K562 (cell line): ENCODE measurements around the gene LYPD5. TPM values are rescaled to one million over a fixed set of nuclear protein-coding genes. Genes with fewer than 3 reads are reported as not detected.

Experiments used
- E2F1 ChIP-seq: sonication (generic); formaldehyde crosslinking; IDR thresholded peaks from 2 replicates; pipeline ENCODE4 v1.8.1; 2023; ENCODE audit warnings: mild to moderate bottlenecking, missing genetic modification reagents, moderate library complexity
- POLR2AphosphoS5 ChIP-seq: IDR thresholded peaks from 2 replicates; pipeline ENCODE4 v1.6.1; 2011; ENCODE audit warnings: mild to moderate bottlenecking, low read depth, low read length, moderate library complexity; ENCODE audit not compliant: control insufficient read depth, insufficient read depth
- RBBP5 ChIP-seq: fragments of 200-600 bp; sonication (generic); IDR thresholded peaks from 2 replicates; pipeline ENCODE4 v1.6.1; 2012; ENCODE audit warnings: borderline replicate concordance, mild to moderate bottlenecking, low read length, control low read depth, inconsistent platforms; ENCODE audit not compliant: insufficient read depth, poor library complexity, severe bottlenecking
- SIN3A ChIP-seq, 2 experiments: fragments of 150-350 bp in 1 of 2; IDR thresholded peaks; 2 replicates each; pipeline ENCODE4 v1.6.1; 2011 to 2016; ENCODE audit warnings: borderline replicate concordance in 2 of 2, low read depth in 2 of 2, low read length in 2 of 2, mild to moderate bottlenecking in 2 of 2, moderate library complexity in 2 of 2; ENCODE audit not compliant: control insufficient read depth in 1 of 2
- SMAD1 ChIP-seq: fragments of 150-350 bp; IDR thresholded peaks from 2 replicates; pipeline ENCODE4 v1.6.1; 2014; ENCODE audit warnings: low read length, low read depth; ENCODE audit not compliant: partially characterized antibody
- ZNF324 ChIP-seq: fragments of 250-450 bp; sonication (Bioruptor Pico); IDR thresholded peaks from 2 replicates; pipeline ENCODE4 v1.4.0; 2020; ENCODE audit warnings: mild to moderate bottlenecking
- ZNF511 ChIP-seq: sonication (generic); formaldehyde crosslinking; IDR thresholded peaks from 2 replicates; pipeline ENCODE4 v1.8.0; 2022; ENCODE audit warnings: mild to moderate bottlenecking, missing genetic modification reagents
- ZNF717 ChIP-seq: fragments of 250-450 bp; sonication (Bioruptor Pico); IDR thresholded peaks from 2 replicates; pipeline ENCODE4 v1.5.0; 2021
- ZNF740 ChIP-seq, 3 experiments: fragments of 200-800 bp in 1 of 3; sonication (Bioruptor generic) in 1 of 3; sonication (generic) in 1 of 3; formaldehyde crosslinking in 1 of 3; IDR thresholded peaks; 2 replicates each; pipeline versions ENCODE4 v1.6.1 to v1.8.0; 2016 to 2022; ENCODE audit warnings: mild to moderate bottlenecking in 2 of 3, missing compliant biosample characterization in 2 of 3, missing genetic modification characterization in 2 of 3, missing genetic modification reagents in 1 of 3
- polyA plus RNA-seq, 8 experiments: library from polyadenylated mRNA; depleted of rRNA in 4 of 8; stranded (reverse) in 5 of 8; unstranded in 3 of 8; fragments of >200 nt; fragmentation: Nextera tagmentation in 2 of 8; fragmentation: Illumina TruSeq in 1 of 8; extraction: Ambion mirVana in 2 of 8; extraction: Trizol in 1 of 8; gene quantifications; 2 replicates each; pipeline versions ENCODE4 v1.2.1 to v1.2.3, GENCODE V29; 2011 to 2014; ENCODE audit warnings: inconsistent platforms in 1 of 8, missing spikeins in 1 of 8
- total RNA-seq, 7 experiments: library from RNA; depleted of rRNA in 6 of 7; stranded (reverse); fragments of >200 nt in 6 of 7; fragmentation: Illumina TruSeq in 2 of 7; extraction: Trizol in 2 of 7; gene quantifications; 2 replicates each; pipeline versions ENCODE4 v1.2.1 to v1.2.3, GENCODE V29; 2011 to 2021; ENCODE audit warnings: low replicate concordance in 1 of 7
- TF ChIP-seq, protein P1 (sequence below): sonication (generic); formaldehyde crosslinking; IDR thresholded peaks from 2 replicates; pipeline ENCODE4 v1.8.0; 2022; ENCODE audit warnings: missing genetic modification reagents, mild to moderate bottlenecking, borderline replicate concordance
- TF ChIP-seq, protein P2 (sequence below): fragments of 250-450 bp; sonication (Bioruptor Pico); IDR thresholded peaks from 2 replicates; pipeline ENCODE4 v1.4.0; 2020; ENCODE audit warnings: mild to moderate bottlenecking
- TF ChIP-seq, protein P3 (sequence below): fragments of 250-450 bp; sonication (Bioruptor Pico); IDR thresholded peaks from 2 replicates; pipeline ENCODE4 v1.5.0; 2021; ENCODE audit warnings: mild to moderate bottlenecking, moderate library complexity
- TF ChIP-seq, protein P4 (sequence below): fragments of 250-450 bp; sonication (Bioruptor Pico); IDR thresholded peaks from 2 replicates; pipeline ENCODE4 v1.8.0; 2021; ENCODE audit warnings: borderline replicate concordance, mild to moderate bottlenecking, moderate library complexity; ENCODE audit not compliant: poor library complexity, severe bottlenecking

Gene LYPD5
- total and polyA plus RNA-seq, 9 of the 15 experiments (the other 6 are each of a cell fraction or from before 2014, with no cell fraction given) = 0.03 to 0.22 (median 0.10) TPM; not detected in 3

DNA sequence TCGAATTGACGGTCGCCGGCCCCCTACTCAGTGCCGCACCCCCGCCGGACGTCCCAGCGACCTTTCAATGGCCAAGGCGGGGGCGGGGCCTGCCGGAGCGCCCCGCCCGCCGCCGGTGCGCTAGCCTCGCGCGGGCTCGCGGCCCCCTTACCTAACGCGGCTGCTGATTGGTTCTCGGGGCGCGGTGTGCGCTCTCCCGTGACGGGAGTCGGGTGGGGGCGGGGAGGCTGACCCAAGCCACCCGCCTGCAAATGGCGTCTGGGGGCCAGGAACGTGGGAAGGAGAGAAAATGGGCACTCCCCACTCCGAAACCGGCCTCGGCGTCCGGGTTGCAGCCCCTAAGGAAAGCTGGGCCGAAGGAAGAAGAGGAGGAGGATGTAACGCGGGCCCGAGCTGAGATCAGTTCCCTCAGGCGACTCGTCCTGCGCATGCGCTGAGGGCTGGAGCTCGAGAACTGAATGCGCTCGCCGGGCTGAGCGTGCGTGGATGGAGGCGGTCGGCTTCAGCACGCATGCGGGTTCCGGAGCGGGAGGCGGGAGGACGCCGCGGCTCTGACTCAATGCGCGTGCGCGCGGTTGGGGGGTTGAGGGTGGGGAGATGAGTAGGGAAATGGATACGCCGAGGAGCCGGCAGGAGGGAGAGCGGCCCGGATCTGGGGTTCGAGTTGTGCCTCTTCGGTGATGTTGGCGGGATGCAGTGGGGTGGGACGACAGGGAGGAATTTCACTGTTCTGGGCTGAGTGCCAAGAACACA is 47.6 kb downstream of the LYPD5 start, which contains the start of gene SMG9 (continued):
- no peak for TF ChIP-seq RBBP5
- peak; percentile 31 for TF ChIP-seq SMAD1
- 0 out of 2 replicates have a peak, but pooled peaks have one; percentile 55 for TF ChIP-seq E2F1 (CRISPR knock-in tag)
- TF ChIP-seq ZNF324 = 0 out of 2 replicates have a peak, but pooled peaks have one; percentile 9
- TF ChIP-seq, protein P1, sequence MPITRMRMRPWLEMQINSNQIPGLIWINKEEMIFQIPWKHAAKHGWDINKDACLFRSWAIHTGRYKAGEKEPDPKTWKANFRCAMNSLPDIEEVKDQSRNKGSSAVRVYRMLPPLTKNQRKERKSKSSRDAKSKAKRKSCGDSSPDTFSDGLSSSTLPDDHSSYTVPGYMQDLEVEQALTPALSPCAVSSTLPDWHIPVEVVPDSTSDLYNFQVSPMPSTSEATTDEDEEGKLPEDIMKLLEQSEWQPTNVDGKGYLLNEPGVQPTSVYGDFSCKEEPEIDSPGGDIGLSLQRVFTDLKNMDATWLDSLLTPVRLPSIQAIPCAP (CRISPR knock-in tag) = no peak
- TF ChIP-seq, protein P2, sequence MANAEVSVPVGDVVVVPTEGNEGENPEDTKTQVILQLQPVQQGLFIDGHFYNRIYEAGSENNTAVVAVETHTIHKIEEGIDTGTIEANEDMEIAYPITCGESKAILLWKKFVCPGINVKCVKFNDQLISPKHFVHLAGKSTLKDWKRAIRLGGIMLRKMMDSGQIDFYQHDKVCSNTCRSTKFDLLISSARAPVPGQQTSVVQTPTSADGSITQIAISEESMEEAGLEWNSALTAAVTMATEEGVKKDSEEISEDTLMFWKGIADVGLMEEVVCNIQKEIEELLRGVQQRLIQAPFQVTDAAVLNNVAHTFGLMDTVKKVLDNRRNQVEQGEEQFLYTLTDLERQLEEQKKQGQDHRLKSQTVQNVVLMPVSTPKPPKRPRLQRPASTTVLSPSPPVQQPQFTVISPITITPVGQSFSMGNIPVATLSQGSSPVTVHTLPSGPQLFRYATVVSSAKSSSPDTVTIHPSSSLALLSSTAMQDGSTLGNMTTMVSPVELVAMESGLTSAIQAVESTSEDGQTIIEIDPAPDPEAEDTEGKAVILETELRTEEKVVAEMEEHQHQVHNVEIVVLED (CRISPR knock-in tag) = peak; percentile 73
- no peak for TF ChIP-seq ZNF717 (CRISPR knock-in tag)
- TF ChIP-seq, protein P3, sequence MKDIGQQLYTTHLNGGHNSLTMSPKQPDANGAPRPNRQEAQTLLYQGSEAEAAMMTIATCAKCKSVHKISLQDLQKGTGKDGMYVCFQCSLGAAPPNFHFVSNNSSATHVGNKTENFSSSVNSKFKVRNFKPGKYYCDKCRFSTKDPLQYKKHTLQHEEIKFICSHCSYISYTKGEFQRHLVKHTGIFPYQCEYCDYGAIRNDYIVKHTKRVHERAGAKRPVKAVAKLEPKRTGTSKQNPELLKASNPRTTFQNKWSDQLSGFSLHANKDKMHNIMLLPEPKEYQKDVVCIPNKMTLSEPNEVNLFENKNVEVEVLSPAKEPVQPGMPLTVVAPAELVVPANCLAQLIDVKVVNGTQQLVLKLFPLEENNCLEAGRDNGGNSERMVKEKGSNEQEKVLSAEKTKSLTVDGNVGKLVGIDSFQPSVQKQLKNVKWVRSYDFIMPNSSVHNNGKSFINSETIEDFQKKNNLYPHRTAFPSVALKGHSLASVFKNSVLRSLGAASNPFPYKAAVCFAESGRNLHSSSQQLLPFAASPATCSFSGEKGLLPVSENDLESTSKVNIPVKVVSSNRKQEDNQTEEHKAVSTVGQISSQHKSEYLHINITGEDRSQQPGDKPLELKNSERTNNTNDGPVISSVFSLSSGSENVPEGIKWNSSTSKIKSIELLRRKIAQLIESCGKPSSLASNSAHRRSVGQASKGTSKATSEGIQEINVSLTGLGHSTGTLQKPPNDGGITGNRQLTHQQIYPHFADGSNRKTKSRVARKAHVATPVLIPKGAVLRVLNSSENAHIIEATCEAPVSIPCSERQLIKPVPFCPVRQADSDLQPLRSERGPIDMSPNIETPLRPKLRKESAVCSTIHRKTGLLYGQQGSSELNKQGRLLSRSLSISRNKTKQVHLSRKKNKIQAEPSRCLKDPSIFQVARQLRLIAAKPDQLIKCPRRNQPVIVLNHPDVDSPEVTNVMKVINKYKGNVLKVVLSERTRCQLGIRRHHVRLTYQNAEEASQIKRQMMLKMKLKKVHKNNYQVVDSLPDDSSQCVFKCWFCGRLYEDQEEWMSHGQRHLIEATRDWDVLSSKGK (CRISPR knock-in tag) = no peak
- TF ChIP-seq, protein P4, sequence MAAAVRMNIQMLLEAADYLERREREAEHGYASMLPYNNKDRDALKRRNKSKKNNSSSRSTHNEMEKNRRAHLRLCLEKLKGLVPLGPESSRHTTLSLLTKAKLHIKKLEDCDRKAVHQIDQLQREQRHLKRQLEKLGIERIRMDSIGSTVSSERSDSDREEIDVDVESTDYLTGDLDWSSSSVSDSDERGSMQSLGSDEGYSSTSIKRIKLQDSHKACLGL (CRISPR knock-in tag) = no peak
- peak in 1 of 2 experiments; percentile 63; a peak in 1 of 4 replicates for TF ChIP-seq SIN3A (IDR thresholded peaks at IDR 0.05; ENCODE audit: borderline replicate concordance in 2 of 2, control insufficient read depth in 1 of 2, low read depth in 2 of 2, low read length in 2 of 2)
- TF ChIP-seq ZNF511 (CRISPR knock-in tag) = peak; percentile 14; the same call in 1 of the 2 replicates
- TF ChIP-seq POLR2AphosphoS5 = peak; percentile 65
- no peak; the same call in 1 of the 2 replicates for TF ChIP-seq ZNF740 (CRISPR knock-in tag; IDR thresholded peaks at IDR 0.05)
- peak in 1 of 2 experiments; percentile 64; a peak in 1 of 4 replicates for TF ChIP-seq ZNF740 (tag; IDR thresholded peaks at IDR 0.05)
